Sigmoid colon (tissue), 3 donors: ENCODE results near the gene MRGPRD.

Experiments used
- CTCF ChIP-seq, 4 experiments: fragments of 450-650 bp in 3 of 4; fragments of 200-600 bp in 1 of 4; IDR thresholded peaks; one replicate each; pipeline ENCODE4 v1.5.1; 2016 to 2019; ENCODE audit warnings: antibody characterized with exemption in 4 of 4, mild to moderate bottlenecking in 3 of 4, moderate library complexity in 2 of 4
- POLR2A ChIP-seq, 2 donors: fragments of 450-650 bp; IDR thresholded peaks; one replicate each; pipeline ENCODE4 v1.6.1; 2016; ENCODE audit warnings: antibody characterized with exemption in 2 of 2, mild to moderate bottlenecking in 2 of 2, moderate library complexity in 2 of 2

GRCh38 chr11:69014898-69015549 is 34.2 kb upstream of the MRGPRD start:
- no peak for TF ChIP-seq CTCF (IDR thresholded peaks at IDR 0.05)
- no peak for TF ChIP-seq POLR2A (IDR thresholded peaks at IDR 0.05)
